ENCODE results near the gene MYLK4. TPM values are rescaled to one million over a fixed set of nuclear protein-coding genes. Genes with fewer than 3 reads are reported as not detected.

MYLK4 gene
- total RNA-seq, 1 experiment from 2014 or later = 0.93 TPM

GRCh38 chr6:2669067-2669700, 81.5 kb downstream of the MYLK4 start:
- H3K27ac Mint-ChIP-seq (ENCODE audit: low read depth, unreplicated experiment) = no peak overlapping the region
- H3K36me3 Mint-ChIP-seq (ENCODE audit: insufficient read depth, unreplicated experiment) = no peaks in the 10 kb centered on the region
- no peak for TF ChIP-seq CTCF (IDR thresholded peaks at IDR 0.05; ENCODE audit: unreplicated experiment)
- peaks cover 8% of the 10 kb centered on the region for H3K4me1 Mint-ChIP-seq (ENCODE audit: insufficient read depth, unreplicated experiment)
- H3K9me3 Mint-ChIP-seq (ENCODE audit: unreplicated experiment) = no peaks in the 10 kb centered on the region
- ChIA-PET CTCF (interaction anchor here (0.6 kb wide), 1 partner anchor 182 kb away, joined by 3 read pairs; no protein-coding TSS in a partner anchor), POLR2A (no interaction called here)
- BruUV-seq (replicated peaks) = no TSS peak
- H3K4me3 Mint-ChIP-seq (ENCODE audit: unreplicated experiment) = no peak overlapping the region
- DNase-seq (ENCODE audit: unreplicated experiment) = no peak
- intact Hi-C loops (cut with micrococcal nuclease) = no loop called here
- H3K27me3 Mint-ChIP-seq (ENCODE audit: insufficient read depth, unreplicated experiment) = no peaks in the 10 kb centered on the region

GRCh38 chr6:2667617-2668016, 83.1 kb downstream of the MYLK4 start:
- no peak overlapping the region for H3K4me3 Mint-ChIP-seq (ENCODE audit: unreplicated experiment)
- intact Hi-C loops (cut with micrococcal nuclease) = no loop called here
- DNase-seq (ENCODE audit: unreplicated experiment) = no peak
- no peak for TF ChIP-seq CTCF (IDR thresholded peaks at IDR 0.05; ENCODE audit: unreplicated experiment)
- H3K9me3 Mint-ChIP-seq (ENCODE audit: unreplicated experiment) = no peaks in the 10 kb centered on the region
- ChIA-PET POLR2A (no interaction called here), CTCF (interaction anchor here (1.0 kb wide), 1 partner anchor 33 kb away, joined by 5 read pairs; no protein-coding TSS in a partner anchor)
- H3K27ac Mint-ChIP-seq (ENCODE audit: low read depth, unreplicated experiment) = no peak overlapping the region
- no TSS peak for BruUV-seq (replicated peaks)
- no peaks in the 10 kb centered on the region for H3K36me3 Mint-ChIP-seq (ENCODE audit: insufficient read depth, unreplicated experiment)
- H3K4me1 Mint-ChIP-seq (ENCODE audit: insufficient read depth, unreplicated experiment) = peaks cover 8% of the 10 kb centered on the region
- no peaks in the 10 kb centered on the region for H3K27me3 Mint-ChIP-seq (ENCODE audit: insufficient read depth, unreplicated experiment)

- no peaks in the 10 kb centered on the region for H3K9me3 Mint-ChIP-seq (ENCODE audit: unreplicated experiment)
- H3K27me3 Mint-ChIP-seq (ENCODE audit: insufficient read depth, unreplicated experiment) = no peaks in the 10 kb centered on the region
- CTCF ChIA-PET = interaction anchor here (1.0 kb wide), 1 partner anchor 32 kb away, joined by 5 read pairs; no protein-coding TSS in a partner anchor
Measured at GRCh38 chr6:2666906-2667575, 83.7 kb downstream of the MYLK4 start.

More at GRCh38 chr6:2666906-2667575, 83.7 kb downstream of the MYLK4 start:
- no peak for DNase-seq (ENCODE audit: unreplicated experiment)
- Mint-ChIP-seq H3K36me3 (ENCODE audit: insufficient read depth, unreplicated experiment) (no peaks in the 10 kb centered on the region), H3K4me1 (ENCODE audit: insufficient read depth, unreplicated experiment) (peaks cover 8% of the 10 kb centered on the region), H3K4me3 (ENCODE audit: unreplicated experiment) (no peak overlapping the region), H3K27ac (ENCODE audit: low read depth, unreplicated experiment) (no peak overlapping the region)
- POLR2A ChIA-PET = interaction anchor here (1.4 kb wide), 1 partner anchor 16 kb away, joined by 4 read pairs; no protein-coding TSS in a partner anchor
- BruUV-seq (replicated peaks) = no TSS peak
- no peak for TF ChIP-seq CTCF (IDR thresholded peaks at IDR 0.05; ENCODE audit: unreplicated experiment)
- intact Hi-C loops (cut with micrococcal nuclease) = no loop called here
